Right atrium auricular region (tissue), 2 donors: Measurements from ENCODE around the gene CEP112. TPM values are rescaled to one million over a fixed set of nuclear protein-coding genes. Genes with fewer than 3 reads are reported as not detected.

Experiments used
- DNase-seq: peaks from one replicate; pipeline ENCODE4 v3.0.0-alpha.2; 2019; ENCODE audit warnings: low spot score
- H3K27ac ChIP-seq, 2 donors: fragments of 200-600 bp; sonication (generic); 1 replicate in 1 of 2; 2 replicates in 1 of 2; pipeline ENCODE4 v1.5.1; 2016 to 2019
- H3K27me3 ChIP-seq, 2 donors: fragments of 200-600 bp; sonication (generic); one replicate each; pipeline versions ENCODE4 v1.5.1 to v1.6.0; 2017 to 2019
- H3K36me3 ChIP-seq: fragments of 200-600 bp; sonication (generic); one replicate; pipeline ENCODE4 v1.5.1; 2016
- H3K4me1 ChIP-seq, 2 donors: fragments of 200-600 bp; sonication (generic); one replicate each; pipeline versions ENCODE4 v1.5.1 to v1.6.0; 2017 to 2019
- H3K4me3 ChIP-seq, 2 donors: fragments of 200-600 bp; sonication (generic); 1 replicate in 1 of 2; 2 replicates in 1 of 2; pipeline ENCODE4 v1.5.1; 2017 to 2019; ENCODE audit warnings: mild to moderate bottlenecking in 1 of 2, moderate library complexity in 1 of 2
- H3K9me3 ChIP-seq, 2 donors: fragments of 200-600 bp; sonication (generic); one replicate each; pipeline ENCODE4 v1.5.1; 2019
- total RNA-seq, 2 donors: library from RNA; depleted of rRNA; stranded (reverse); fragments of >200 nt; gene quantifications; one replicate each; pipeline ENCODE4 v1.1.0, GENCODE V29; 2016
- TF ChIP-seq, protein P1 (sequence below), 2 donors: fragments of 200-600 bp; sonication (generic); IDR thresholded peaks; one replicate each; pipeline ENCODE4 v1.5.1; 2019; ENCODE audit warnings: antibody characterized with exemption in 2 of 2

Gene CEP112
- total RNA-seq, 2 donors from 2014 or later: 8.1 to 11.2 TPM

DNA sequence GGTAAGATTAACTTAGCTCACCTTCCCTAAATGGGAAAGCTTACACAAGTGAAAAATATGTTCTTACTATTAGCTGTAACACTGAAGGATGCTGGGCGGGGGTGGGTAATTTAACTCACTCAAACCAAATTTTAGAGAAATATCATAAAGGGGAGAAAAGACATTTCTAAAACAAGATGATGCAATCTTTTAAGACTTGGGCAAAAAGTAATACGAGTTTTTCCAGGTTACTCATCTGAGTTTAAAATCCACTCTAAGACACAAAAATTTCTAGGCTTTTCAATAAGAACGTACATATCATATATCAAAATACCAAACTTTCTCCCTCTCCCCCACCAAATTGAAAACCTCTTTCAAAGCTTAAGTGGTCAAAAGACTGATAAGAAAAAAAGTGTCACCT is 228.8 kb downstream of the CEP112 start:
- no peaks in the 10 kb centered on the region for H3K4me1 ChIP-seq
- H3K36me3 ChIP-seq: no peaks in the 10 kb centered on the region
- TF ChIP-seq, protein P1, sequence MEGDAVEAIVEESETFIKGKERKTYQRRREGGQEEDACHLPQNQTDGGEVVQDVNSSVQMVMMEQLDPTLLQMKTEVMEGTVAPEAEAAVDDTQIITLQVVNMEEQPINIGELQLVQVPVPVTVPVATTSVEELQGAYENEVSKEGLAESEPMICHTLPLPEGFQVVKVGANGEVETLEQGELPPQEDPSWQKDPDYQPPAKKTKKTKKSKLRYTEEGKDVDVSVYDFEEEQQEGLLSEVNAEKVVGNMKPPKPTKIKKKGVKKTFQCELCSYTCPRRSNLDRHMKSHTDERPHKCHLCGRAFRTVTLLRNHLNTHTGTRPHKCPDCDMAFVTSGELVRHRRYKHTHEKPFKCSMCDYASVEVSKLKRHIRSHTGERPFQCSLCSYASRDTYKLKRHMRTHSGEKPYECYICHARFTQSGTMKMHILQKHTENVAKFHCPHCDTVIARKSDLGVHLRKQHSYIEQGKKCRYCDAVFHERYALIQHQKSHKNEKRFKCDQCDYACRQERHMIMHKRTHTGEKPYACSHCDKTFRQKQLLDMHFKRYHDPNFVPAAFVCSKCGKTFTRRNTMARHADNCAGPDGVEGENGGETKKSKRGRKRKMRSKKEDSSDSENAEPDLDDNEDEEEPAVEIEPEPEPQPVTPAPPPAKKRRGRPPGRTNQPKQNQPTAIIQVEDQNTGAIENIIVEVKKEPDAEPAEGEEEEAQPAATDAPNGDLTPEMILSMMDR (IDR thresholded peaks at IDR 0.05): no peak

DNA sequence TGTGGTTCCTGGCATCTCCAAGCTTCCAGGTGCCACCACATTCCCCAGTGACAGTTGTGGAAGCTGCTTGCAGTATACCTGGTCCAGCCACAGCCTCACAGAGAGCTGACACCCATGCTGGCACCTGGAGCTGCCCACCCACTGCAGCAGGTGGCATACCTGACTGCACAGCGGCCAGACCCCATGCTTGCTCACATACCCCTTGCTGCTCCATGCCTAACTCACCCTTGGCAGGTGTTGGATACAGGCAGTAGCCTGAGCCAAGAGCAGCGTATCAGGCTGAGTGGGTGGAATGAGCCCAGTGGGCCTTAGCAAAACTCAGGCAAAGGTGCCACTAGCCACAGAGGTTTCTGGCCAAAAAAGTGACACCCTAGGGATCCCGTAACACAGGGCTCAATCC is 232.3 kb downstream of the CEP112 start:
- Histone ChIP-seq H3K4me1 (no peaks in the 10 kb centered on the region), H3K4me3 (no peak overlapping the region), H3K36me3 (no peaks in the 10 kb centered on the region), H3K27me3 (no peaks in the 10 kb centered on the region), H3K27ac (no peak overlapping the region), H3K9me3 (peaks cover 0 to 9% of the 10 kb centered on the region in 2 donors)
- no peak for DNase-seq
- TF ChIP-seq, protein P1 (IDR thresholded peaks at IDR 0.05): no peak

More for the DNA sequence above, 228.8 kb downstream of the CEP112 start:
- DNase-seq: no peak
- H3K27ac ChIP-seq: no peak overlapping the region
- H3K4me3 ChIP-seq: no peak overlapping the region
- H3K27me3 ChIP-seq: no peaks in the 10 kb centered on the region
- H3K9me3 ChIP-seq: peaks cover 0 to 1% of the 10 kb centered on the region in 2 donors

DNA sequence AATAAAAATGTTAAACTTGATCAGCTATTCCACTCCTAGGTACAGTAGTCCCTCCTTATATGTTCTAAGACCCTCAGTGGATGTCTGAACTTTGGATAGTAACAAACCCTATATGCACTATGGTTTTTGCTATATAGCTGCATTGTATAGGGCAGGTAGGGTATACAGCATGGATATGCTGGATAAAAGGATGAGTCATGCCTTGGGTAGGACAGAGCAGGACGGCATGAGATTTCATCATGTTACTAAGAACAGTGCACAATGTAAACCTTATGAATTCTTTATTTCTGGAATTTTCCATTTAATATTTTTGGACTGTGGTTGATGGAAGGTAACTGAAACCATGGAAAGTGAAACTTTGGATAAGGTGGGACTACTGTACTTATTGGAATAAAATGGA is 235.1 kb downstream of the CEP112 start:
- H3K27ac ChIP-seq: no peak overlapping the region
- no peak for DNase-seq
- no peaks in the 10 kb centered on the region for H3K36me3 ChIP-seq
- no peak overlapping the region for H3K4me3 ChIP-seq
- H3K27me3 ChIP-seq: no peaks in the 10 kb centered on the region
- TF ChIP-seq, protein P1 (IDR thresholded peaks at IDR 0.05): no peak
- peaks cover 0 to 9% of the 10 kb centered on the region in 2 donors for H3K9me3 ChIP-seq
- no peaks in the 10 kb centered on the region for H3K4me1 ChIP-seq

DNA sequence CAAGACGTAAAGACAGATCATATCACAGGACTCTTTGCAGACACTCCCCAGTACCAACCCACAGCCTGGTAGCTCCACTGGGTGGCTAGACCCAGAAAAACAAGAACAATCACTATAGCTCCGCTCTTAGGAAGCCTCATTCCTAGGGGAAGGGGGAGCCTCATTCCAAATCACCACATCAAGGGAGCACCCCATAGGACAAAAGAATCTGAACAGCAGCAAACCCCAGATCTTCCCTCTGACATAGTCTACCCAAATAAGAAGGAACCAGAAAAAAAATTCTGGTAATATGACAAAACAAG is 237.8 kb downstream of the CEP112 start:
- H3K4me1 ChIP-seq: no peaks in the 10 kb centered on the region
- no peak overlapping the region for H3K27ac ChIP-seq
- peaks cover 0 to 9% of the 10 kb centered on the region in 2 donors for H3K9me3 ChIP-seq
- H3K36me3 ChIP-seq: no peaks in the 10 kb centered on the region
- no peak for DNase-seq
- TF ChIP-seq, protein P1 (IDR thresholded peaks at IDR 0.05): no peak
- no peaks in the 10 kb centered on the region for H3K27me3 ChIP-seq
- H3K4me3 ChIP-seq: no peak overlapping the region

DNA sequence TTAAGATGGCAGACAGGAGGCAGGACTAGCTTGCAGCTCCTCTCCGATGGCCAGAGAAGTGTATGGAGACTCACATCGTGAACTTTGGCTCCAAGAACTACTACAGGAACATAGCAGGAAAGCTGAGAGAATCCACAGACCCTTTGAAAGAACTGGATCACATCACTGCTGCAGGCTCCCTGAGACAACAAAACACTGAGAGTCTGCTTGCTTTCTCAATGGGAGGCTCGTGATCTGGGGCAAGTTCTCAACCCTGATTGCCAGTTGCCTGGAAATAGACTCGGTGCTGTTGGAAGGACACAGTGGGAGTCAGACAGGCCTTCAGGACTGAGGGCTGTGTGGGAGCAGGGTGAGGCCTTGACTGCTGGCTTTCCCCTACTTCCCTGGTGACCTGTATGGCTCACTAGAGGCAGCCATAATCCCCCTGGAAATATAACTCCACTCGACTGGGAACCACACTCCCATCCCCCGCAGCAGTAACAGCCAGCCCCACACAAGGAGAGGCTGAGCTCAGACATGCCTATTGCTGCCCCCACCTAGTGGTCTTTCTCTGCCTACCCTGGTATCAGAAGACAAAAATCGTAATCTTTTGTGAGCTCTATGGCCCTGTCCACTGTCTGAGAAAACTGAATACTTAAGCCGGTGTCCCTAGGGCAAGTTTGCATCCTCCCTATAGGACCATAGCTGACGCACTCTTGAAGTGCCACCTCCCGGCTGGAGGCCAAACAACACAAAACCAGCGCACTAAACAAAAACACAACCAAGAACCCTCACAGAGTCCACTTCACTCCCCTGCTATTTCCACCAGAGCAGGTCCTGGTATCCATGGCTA is 238.4 kb downstream of the CEP112 start:
- no peak for DNase-seq
- Histone ChIP-seq H3K27me3 (no peaks in the 10 kb centered on the region), H3K9me3 (peaks cover 0 to 9% of the 10 kb centered on the region in 2 donors), H3K4me1 (no peaks in the 10 kb centered on the region), H3K27ac (no peak overlapping the region), H3K36me3 (no peaks in the 10 kb centered on the region), H3K4me3 (no peak overlapping the region)
- TF ChIP-seq, protein P1 (IDR thresholded peaks at IDR 0.05): no peak

DNA sequence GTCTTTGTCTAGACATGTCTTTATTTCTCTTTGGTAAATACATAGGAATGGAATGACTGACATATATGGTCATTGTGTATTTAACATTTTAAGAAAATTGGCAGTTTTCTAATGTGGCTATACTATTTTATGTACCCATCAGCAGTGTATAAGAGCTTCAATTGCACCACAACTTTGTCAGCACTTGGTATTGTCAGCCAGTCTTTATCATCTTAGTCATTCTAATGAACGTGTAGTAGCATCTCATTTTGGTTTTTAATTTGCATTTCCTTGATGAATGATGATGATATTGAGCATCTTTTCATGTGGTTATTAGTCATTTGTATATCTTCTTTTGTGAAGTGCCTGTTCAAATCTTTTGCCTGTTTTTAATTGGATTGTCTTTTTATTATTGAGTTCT is 239.3 kb downstream of the CEP112 start:
- H3K27ac ChIP-seq: no peak overlapping the region
- no peak for DNase-seq
- TF ChIP-seq, protein P1 (IDR thresholded peaks at IDR 0.05): no peak
- no peaks in the 10 kb centered on the region for H3K4me1 ChIP-seq
- H3K27me3 ChIP-seq: no peaks in the 10 kb centered on the region
- peaks cover 0 to 2% of the 10 kb centered on the region in 2 donors for H3K9me3 ChIP-seq
- H3K36me3 ChIP-seq: no peaks in the 10 kb centered on the region
- no peak overlapping the region for H3K4me3 ChIP-seq
